Inflammatory macrophage treated with lipopolysaccharide for 4 hours (primary cell): ENCODE data around the gene IFRD2.
A peak's percentile ranks its signal among the peaks of the same experiment; 100 is the strongest.

Experiments
- DNase-seq: peaks from one replicate; pipeline ENCODE4 v3.0.0-alpha.2; 2020

IFRD2 gene, protein sequence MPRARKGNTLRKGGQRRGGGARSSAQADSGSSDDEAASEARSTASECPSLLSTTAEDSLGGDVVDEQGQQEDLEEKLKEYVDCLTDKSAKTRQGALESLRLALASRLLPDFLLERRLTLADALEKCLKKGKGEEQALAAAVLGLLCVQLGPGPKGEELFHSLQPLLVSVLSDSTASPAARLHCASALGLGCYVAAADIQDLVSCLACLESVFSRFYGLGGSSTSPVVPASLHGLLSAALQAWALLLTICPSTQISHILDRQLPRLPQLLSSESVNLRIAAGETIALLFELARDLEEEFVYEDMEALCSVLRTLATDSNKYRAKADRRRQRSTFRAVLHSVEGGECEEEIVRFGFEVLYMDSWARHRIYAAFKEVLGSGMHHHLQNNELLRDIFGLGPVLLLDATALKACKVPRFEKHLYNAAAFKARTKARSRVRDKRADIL

DNA sequence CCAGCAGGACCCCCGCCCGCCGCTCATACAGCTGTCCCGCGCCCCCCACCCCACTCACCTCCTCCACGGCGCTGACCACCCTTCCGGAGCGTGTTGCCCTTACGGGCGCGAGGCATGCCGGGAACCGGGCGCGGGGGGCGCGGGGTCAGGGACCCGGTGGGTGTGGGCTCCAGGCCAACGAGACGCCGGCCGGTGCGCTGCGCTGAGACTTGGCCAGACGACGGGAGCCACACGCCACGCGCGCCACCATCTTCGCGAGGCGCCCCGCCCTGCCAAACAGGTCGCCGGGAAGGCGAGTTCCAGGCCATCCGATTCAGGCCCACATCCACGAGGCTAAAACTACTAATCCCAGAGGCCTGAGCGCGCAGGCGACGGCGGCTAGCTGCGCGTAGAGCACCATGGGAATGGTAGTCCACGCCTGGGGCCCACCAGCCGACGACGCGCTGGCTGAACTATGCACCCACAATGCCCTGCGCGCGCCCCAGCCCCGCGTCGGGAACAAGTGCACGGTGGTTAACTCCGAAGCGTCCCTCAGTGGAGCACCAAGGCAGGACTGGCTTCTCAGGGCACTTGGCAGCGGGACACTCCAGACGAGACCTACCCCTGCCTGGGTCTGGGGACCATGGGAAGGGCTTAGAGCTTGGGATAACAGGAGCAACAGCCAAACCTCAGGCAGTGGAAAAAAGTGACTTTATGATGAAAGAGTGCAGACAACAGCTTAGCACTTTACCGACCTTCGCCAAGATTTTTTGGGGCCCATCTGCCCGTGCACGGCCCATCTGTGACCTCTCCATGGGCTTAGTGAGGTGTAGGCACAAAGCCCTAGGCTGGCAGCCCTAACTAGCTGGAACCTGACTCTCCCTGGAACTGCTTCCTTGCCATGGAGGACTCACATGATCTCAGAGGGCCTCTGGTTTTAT lies at the start of gene IFRD2:
Gene IFRD2 (minus strand): TSS at position 271 of the 920 bp plus-strand sequence. CDS start 155 bp downstream, at position 116.
- DNase-seq: peak; percentile 98

GRCh38 chr3:50341537-50341936 lies 49.3 kb upstream of the IFRD2 start:
- DNase-seq: no peak

GRCh38 chr3:50340448-50341329 lies 48.5 kb upstream of the IFRD2 start, which contains the start of gene RASSF1:
TSS of gene RASSF1 (minus strand) at chr3:50340836. CDS start at chr3:50340805, 31 bp downstream.
- peak; percentile 56 for DNase-seq

GRCh38 chr3:50340147-50340447 lies 47.9 kb upstream of the IFRD2 start:
- DNase-seq: no peak

- DNase-seq: no peak
Measured at GRCh38 chr3:50339485-50340146, 47.4 kb upstream of the IFRD2 start.

DNA sequence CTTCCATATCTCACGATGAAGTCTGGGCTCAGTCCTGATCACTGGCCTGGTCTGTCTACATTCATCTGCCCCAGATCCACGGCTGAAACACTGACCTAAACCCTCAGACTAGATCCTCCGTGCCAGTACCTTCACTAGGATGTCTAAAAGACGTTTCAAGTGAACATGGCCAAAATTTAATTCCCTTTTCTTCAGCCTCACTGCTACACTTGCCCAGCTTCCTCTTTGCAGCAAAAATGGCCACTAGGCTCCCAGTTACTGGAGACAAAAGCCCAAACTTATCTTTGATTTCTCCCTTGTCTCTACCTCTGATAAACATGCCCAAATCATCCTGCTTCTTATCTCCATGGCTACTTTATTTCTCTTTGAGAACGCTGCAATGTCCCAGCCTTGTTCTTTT lies 46.7 kb upstream of the IFRD2 start:
- DNase-seq: peak; percentile 59

GRCh38 chr3:50337175-50337861 lies 45.1 kb upstream of the IFRD2 start:
- peak; percentile 100 for DNase-seq

DNA sequence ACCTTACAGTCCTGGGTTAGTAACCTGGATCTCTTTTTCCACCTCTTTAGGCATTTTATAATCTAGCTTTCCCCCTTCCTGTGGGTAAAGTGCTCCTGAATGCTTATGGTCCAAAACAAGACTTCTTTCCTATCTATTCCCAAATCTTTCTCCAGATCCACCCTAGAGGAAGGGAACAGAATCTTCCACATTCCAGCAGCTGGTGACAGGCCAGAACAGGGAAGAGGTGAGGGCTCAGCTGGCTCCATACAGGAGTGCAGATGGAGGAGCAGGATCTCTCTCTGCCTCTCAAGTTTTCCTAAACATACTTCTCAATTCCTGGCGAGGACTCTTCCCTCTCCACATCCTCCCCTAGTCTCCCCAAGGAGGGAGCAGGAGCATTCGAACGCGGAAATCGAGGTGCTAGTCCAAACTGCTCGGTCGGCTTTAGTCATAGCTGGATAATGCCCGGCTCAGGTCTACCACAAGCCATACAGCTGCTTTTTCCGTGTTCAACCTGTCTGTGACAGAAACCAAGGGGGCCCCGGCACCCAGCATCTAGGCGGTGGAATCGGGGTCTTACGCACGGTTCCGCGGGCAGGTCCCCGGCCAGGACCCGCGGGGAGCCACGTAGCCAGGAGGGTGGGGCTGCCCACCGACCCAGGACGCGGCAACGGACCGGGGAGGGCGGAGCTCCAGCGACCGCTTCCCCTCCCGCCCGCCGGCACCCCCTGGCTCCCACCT lies 44.4 kb upstream of the IFRD2 start:
- no peak for DNase-seq

DNA sequence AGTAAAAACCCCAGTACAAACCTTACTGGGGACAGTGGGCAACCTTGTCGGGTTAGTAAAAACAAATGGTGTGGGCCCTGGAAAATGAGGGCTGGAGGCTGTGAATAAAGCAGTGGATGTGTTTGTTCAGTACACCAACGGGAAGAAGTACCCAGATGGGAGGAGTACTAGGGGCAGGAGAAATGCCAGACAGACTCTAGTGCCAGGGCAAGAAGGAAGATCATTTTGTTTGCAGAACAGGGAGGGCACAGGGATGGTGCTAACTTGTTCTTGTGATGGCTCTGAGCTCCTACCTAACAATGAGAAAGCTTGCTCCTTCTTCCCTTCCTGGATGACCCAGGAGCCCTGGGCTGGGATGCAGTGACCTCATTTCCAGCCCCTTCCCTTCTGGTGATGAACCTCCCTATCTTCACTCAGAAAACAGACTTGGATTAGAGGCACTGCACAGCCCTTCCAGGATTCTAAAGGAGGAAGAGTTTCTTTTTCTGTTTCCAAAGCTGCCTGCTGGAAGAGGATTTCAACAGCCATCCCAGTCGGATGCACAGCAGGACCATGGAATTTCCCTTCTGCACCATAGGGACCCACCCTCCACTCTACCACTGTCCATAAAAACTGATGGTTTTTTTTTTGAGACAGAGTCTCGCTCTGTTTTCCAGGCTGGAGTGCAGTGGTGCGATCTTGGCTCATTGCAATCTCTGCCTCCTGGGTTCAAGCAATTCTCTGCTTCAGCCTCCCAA lies 42.3 kb upstream of the IFRD2 start:
- no peak for DNase-seq

GRCh38 chr3:50333744-50334328 lies 41.6 kb upstream of the IFRD2 start:
- no peak for DNase-seq

DNA sequence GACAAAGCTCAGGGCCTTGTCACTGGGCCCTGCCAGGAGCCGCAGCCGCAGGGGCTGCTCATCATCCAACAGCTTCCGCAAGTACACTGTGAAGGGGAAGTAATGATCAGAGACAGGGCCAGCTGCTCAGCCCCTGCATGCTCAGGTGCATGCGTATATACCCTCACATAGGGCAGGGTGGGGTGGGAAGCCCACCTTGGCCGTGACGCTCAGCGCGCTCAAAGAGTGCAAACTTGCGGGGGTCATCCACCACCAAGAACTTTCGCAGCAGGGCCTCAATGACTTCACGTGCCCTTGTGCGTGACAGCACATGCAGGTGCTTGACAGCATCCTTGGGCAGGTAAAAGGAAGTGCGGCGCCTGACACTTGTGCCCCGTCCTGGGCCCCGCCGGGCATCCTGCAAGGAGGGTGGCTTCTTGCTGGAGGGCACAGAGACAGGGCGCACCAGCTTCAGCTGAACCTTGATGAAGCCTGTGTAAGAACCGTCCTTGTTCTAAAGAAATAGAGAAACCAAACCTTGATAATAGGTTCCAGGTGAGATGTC lies 39.2 kb upstream of the IFRD2 start:
- DNase-seq: no peak

- DNase-seq: no peak
Measured at GRCh38 chr3:50330330-50330729, 38.1 kb upstream of the IFRD2 start.

- peak; percentile 98 for DNase-seq
Measured at GRCh38 chr3:50327943-50328691, 35.9 kb upstream of the IFRD2 start, which contains the start of gene TUSC2. TSS of gene TUSC2 (minus strand) at chr3:50328223. CDS start at chr3:50328099, 124 bp downstream.

DNA sequence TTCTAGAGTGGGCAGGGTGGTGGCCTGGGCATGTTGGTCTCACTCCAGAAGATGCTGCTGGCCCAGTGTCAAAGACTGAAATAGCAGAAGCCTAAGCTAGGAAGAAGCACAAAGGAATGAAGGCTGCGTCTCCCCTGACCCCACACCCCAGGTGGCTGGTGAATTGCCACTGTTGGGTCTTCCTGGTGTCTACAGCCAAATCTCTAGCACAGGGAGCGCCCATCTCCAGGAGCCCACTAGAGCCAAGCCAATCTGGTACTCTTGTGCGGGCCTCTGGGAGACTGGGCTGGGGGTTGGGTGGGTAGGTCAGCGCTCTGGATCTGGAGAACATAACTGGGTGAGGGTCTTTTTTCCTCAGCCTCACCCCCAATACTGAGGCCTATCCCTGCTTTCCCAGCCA lies 34.9 kb upstream of the IFRD2 start:
- DNase-seq: no peak

- no peak for DNase-seq
Measured at GRCh38 chr3:50326182-50326541, 33.9 kb upstream of the IFRD2 start.

GRCh38 chr3:50325497-50326181 lies 33.4 kb upstream of the IFRD2 start:
- DNase-seq: no peak

DNA sequence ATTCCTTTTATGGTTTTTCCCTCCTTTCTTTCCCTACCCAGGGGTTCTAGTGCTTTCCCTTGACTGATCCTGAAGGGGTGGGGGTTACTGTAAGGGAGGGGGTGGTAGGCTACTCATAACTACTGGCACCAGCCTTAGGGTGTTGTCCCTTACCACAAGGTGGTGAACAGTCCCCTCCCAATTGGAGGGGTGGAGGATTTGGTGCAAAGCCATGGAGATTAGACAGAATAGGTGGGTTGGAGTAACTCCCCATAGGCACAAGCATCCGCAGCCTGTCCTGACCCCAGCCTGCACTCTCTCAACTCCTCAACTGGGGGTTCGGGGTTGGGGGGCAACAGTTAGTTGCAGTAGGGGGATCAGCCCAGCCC lies 32.9 kb upstream of the IFRD2 start:
- no peak for DNase-seq
